SH-SY5Y (cell line): Measurements from ENCODE around the gene LARGE1.

Experiments used
- GATA2 ChIP-seq: IDR thresholded peaks from 2 replicates; pipeline ENCODE4 v1.6.1; 2011; ENCODE audit warnings: mild to moderate bottlenecking, low read depth, low read length
- GATA3 ChIP-seq: IDR thresholded peaks from 2 replicates; pipeline ENCODE4 v1.6.1; 2011; ENCODE audit warnings: low read depth, mild to moderate bottlenecking, low read length, moderate library complexity

The LARGE1 gene

GRCh38 chr22:33883961-33884808, 36.1 kb downstream of the LARGE1 start:
- TF ChIP-seq GATA2 (no peak), GATA3 (no peak)

- no peak for TF ChIP-seq GATA2
- TF ChIP-seq GATA3, result no peak
Observed at GRCh38 chr22:33883561-33883960, 36.7 kb downstream of the LARGE1 start.

- TF ChIP-seq GATA2 (no peak), GATA3 (no peak)
Observed at GRCh38 chr22:33882991-33883390, 37.3 kb downstream of the LARGE1 start.

GRCh38 chr22:33880986-33881385, 39.3 kb downstream of the LARGE1 start:
- no peak for TF ChIP-seq GATA3
- TF ChIP-seq GATA2, result no peak

- no peak for TF ChIP-seq GATA3
- TF ChIP-seq GATA2, result no peak
Observed at GRCh38 chr22:33879796-33880195, 40.5 kb downstream of the LARGE1 start.

- no peak for TF ChIP-seq GATA3
- no peak for TF ChIP-seq GATA2
Observed at GRCh38 chr22:33875316-33875715, 45.0 kb downstream of the LARGE1 start.

- TF ChIP-seq GATA3, result no peak
- TF ChIP-seq GATA2, result no peak
Observed at GRCh38 chr22:33874206-33874605, 46.1 kb downstream of the LARGE1 start.

GRCh38 chr22:33873666-33874065, 46.6 kb downstream of the LARGE1 start:
- no peak for TF ChIP-seq GATA2
- no peak for TF ChIP-seq GATA3

- no peak for TF ChIP-seq GATA2
- no peak for TF ChIP-seq GATA3
Observed at GRCh38 chr22:33873186-33873585, 47.1 kb downstream of the LARGE1 start.

- no peak for TF ChIP-seq GATA3
- TF ChIP-seq GATA2, result no peak
Observed at GRCh38 chr22:33871935-33872334, 48.3 kb downstream of the LARGE1 start.

GRCh38 chr22:33869946-33870345, 50.3 kb downstream of the LARGE1 start:
- TF ChIP-seq GATA3, result no peak
- TF ChIP-seq GATA2, result no peak

- TF ChIP-seq GATA2 (no peak), GATA3 (no peak)
Observed at GRCh38 chr22:33867971-33868370, 52.3 kb downstream of the LARGE1 start.

GRCh38 chr22:33867118-33867866, 53.0 kb downstream of the LARGE1 start:
- TF ChIP-seq GATA2 (no peak), GATA3 (no peak)

- TF ChIP-seq GATA3 (no peak), GATA2 (no peak)
Observed at GRCh38 chr22:33866511-33866910, 53.8 kb downstream of the LARGE1 start.

- no peak for TF ChIP-seq GATA2
- TF ChIP-seq GATA3, result no peak
Observed at GRCh38 chr22:33865996-33866395, 54.3 kb downstream of the LARGE1 start.
